K562 (cell line): ENCODE measurements around the gene LILRA6. TPM values are rescaled to one million over a fixed set of nuclear protein-coding genes. Genes with fewer than 3 reads are reported as not detected.

Source experiments
- CEBPG ChIP-seq, 3 experiments: fragments of 200-800 bp in 1 of 3; sonication (Bioruptor generic) in 1 of 3; sonication (generic) in 1 of 3; formaldehyde crosslinking in 1 of 3; IDR thresholded peaks in 2 of 3; conservative IDR thresholded peaks in 1 of 3; 2 replicates each; pipeline versions ENCODE4 v1.6.1 to v1.8.0; 2016 to 2022; ENCODE audit warnings: missing compliant biosample characterization in 2 of 3, missing genetic modification characterization in 2 of 3, mild to moderate bottlenecking in 1 of 3, missing genetic modification reagents in 1 of 3
- FOXK2 ChIP-seq, 2 experiments: fragments of 450-650 bp; IDR thresholded peaks in 1 of 2; conservative IDR thresholded peaks in 1 of 2; 2 replicates each; pipeline ENCODE4 v1.6.1; 2016; ENCODE audit warnings: low read depth in 2 of 2, mild to moderate bottlenecking in 1 of 2
- POLR2B ChIP-seq: fragments of 450-650 bp; IDR thresholded peaks from 2 replicates; pipeline ENCODE4 v1.6.1; 2018; ENCODE audit warnings: low read depth; ENCODE audit not compliant: partially characterized antibody
- RBBP5 ChIP-seq: fragments of 200-600 bp; sonication (generic); IDR thresholded peaks from 2 replicates; pipeline ENCODE4 v1.6.1; 2012; ENCODE audit warnings: borderline replicate concordance, mild to moderate bottlenecking, low read length, control low read depth, inconsistent platforms; ENCODE audit not compliant: insufficient read depth, poor library complexity, severe bottlenecking
- RBM22 ChIP-seq: fragments of 200-400 bp; formaldehyde crosslinking; IDR thresholded peaks from 2 replicates; pipeline ENCODE4 v1.6.1; 2018; ENCODE audit warnings: low read length, low read depth; ENCODE audit not compliant: poor library complexity, severe bottlenecking
- SUPT5H ChIP-seq: fragments of 450-650 bp; IDR thresholded peaks from 2 replicates; pipeline ENCODE4 v1.6.1; 2016
- polyA plus RNA-seq, 8 experiments: library from polyadenylated mRNA; depleted of rRNA in 4 of 8; stranded (reverse) in 5 of 8; unstranded in 3 of 8; fragments of >200 nt; fragmentation: Nextera tagmentation in 2 of 8; fragmentation: Illumina TruSeq in 1 of 8; extraction: Ambion mirVana in 2 of 8; extraction: Trizol in 1 of 8; gene quantifications; 2 replicates each; pipeline versions ENCODE4 v1.2.1 to v1.2.3, GENCODE V29; 2011 to 2014; ENCODE audit warnings: inconsistent platforms in 1 of 8, missing spikeins in 1 of 8
- total RNA-seq, 7 experiments: library from RNA; depleted of rRNA in 6 of 7; stranded (reverse); fragments of >200 nt in 6 of 7; fragmentation: Illumina TruSeq in 2 of 7; extraction: Trizol in 2 of 7; gene quantifications; 2 replicates each; pipeline versions ENCODE4 v1.2.1 to v1.2.3, GENCODE V29; 2011 to 2021; ENCODE audit warnings: low replicate concordance in 1 of 7
- TF ChIP-seq, protein P1 (sequence below): sonication (generic); formaldehyde crosslinking; IDR thresholded peaks from 2 replicates; pipeline ENCODE4 v1.8.0; 2022; ENCODE audit warnings: mild to moderate bottlenecking, missing genetic modification reagents, borderline replicate concordance
- TF ChIP-seq, protein P2 (sequence below): sonication (generic); formaldehyde crosslinking; IDR thresholded peaks from 2 replicates; pipeline ENCODE4 v1.8.0; 2022; ENCODE audit warnings: mild to moderate bottlenecking, missing genetic modification reagents
- TF ChIP-seq, protein P3 (sequence below): fragments of 250-450 bp; sonication (Bioruptor Pico); IDR thresholded peaks from 2 replicates; pipeline ENCODE4 v1.5.0; 2021
- TF ChIP-seq, protein P4 (sequence below): sonication (generic); formaldehyde crosslinking; IDR thresholded peaks from 2 replicates; pipeline ENCODE4 v1.8.0; 2022; ENCODE audit warnings: missing genetic modification reagents, mild to moderate bottlenecking, moderate library complexity, borderline replicate concordance
- TF ChIP-seq, protein P5 (sequence below): sonication (generic); formaldehyde crosslinking; IDR thresholded peaks from 2 replicates; pipeline ENCODE4 v1.8.0; 2023; ENCODE audit warnings: missing genetic modification reagents, mild to moderate bottlenecking, borderline replicate concordance

Gene LILRA6
- total and polyA plus RNA-seq, 9 of the 15 experiments (the other 6 are each of a cell fraction or from before 2014, with no cell fraction given) = 0.03 TPM; not detected in 8

DNA sequence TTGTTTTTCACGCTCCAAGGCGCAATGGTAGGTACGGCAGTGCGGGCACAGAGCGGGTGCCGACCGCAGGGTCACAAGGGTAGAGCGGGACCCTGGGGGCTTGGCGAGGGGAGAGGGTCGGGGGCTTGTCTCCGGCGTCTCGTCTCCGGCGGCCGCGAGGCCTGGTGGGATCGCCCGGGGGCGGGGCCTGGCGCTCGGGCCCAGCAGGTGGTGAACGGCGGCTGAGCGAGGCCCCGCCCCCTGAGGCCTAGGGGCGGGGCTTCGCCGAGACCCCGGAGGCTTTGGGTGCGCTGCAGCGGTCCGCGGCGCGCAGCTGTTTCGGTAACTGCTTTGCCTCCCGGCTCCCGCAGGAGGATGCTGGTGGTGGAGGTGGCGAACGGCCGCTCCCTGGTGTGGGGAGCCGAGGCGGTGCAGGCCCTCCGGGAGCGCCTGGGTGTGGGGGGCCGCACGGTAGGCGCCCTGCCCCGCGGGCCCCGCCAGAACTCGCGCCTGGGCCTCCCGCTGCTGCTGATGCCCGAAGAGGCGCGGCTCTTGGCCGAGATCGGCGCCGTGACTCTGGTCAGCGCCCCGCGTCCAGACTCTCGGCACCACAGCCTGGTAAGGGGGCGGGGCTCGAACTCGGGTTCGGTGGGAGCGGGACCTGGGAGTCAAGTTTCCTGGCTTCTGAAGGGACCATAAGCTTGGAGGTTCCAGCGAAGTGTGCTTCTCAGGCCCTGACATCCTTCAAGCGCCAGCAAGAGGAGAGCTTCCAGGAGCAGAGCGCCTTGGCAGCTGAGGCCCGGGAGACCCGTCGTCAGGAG, 51.4 kb downstream of the LILRA6 start, which contains the start of gene TSEN34 (continued):
- TF ChIP-seq, protein P1, sequence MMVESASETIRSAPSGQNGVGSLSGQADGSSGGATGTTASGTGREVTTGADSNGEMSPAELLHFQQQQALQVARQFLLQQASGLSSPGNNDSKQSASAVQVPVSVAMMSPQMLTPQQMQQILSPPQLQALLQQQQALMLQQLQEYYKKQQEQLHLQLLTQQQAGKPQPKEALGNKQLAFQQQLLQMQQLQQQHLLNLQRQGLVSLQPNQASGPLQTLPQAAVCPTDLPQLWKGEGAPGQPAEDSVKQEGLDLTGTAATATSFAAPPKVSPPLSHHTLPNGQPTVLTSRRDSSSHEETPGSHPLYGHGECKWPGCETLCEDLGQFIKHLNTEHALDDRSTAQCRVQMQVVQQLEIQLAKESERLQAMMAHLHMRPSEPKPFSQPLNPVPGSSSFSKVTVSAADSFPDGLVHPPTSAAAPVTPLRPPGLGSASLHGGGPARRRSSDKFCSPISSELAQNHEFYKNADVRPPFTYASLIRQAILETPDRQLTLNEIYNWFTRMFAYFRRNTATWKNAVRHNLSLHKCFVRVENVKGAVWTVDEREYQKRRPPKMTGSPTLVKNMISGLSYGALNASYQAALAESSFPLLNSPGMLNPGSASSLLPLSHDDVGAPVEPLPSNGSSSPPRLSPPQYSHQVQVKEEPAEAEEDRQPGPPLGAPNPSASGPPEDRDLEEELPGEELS = peak; percentile 32; the same call in 1 of the 2 replicates
- no peak for TF ChIP-seq CEBPG (CRISPR knock-in tag; IDR thresholded peaks at IDR 0.05)
- TF ChIP-seq CEBPG (tag; conservative IDR thresholded peaks at IDR 0.05 in 1 of 2, IDR thresholded peaks at IDR 0.05 in 1 of 2) = no peak
- TF ChIP-seq, protein P2, sequence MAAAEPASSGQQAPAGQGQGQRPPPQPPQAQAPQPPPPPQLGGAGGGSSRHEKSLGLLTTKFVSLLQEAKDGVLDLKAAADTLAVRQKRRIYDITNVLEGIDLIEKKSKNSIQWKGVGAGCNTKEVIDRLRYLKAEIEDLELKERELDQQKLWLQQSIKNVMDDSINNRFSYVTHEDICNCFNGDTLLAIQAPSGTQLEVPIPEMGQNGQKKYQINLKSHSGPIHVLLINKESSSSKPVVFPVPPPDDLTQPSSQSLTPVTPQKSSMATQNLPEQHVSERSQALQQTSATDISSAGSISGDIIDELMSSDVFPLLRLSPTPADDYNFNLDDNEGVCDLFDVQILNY (CRISPR knock-in tag) = 0 out of 2 replicates have a peak, but pooled peaks have one; percentile 23
- peak; percentile 26 for TF ChIP-seq POLR2B
- peak in 1 of 2 experiments; percentile 82; a peak in 2 of 4 replicates for TF ChIP-seq FOXK2 (conservative IDR thresholded peaks at IDR 0.05 in 1 of 2, IDR thresholded peaks at IDR 0.05 in 1 of 2; ENCODE audit: low read depth in 2 of 2)
- TF ChIP-seq RBM22 = peak; percentile 38
- TF ChIP-seq, protein P3, sequence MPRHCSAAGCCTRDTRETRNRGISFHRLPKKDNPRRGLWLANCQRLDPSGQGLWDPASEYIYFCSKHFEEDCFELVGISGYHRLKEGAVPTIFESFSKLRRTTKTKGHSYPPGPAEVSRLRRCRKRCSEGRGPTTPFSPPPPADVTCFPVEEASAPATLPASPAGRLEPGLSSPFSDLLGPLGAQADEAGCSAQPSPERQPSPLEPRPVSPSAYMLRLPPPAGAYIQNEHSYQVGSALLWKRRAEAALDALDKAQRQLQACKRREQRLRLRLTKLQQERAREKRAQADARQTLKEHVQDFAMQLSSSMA = no peak
- TF ChIP-seq, protein P4, sequence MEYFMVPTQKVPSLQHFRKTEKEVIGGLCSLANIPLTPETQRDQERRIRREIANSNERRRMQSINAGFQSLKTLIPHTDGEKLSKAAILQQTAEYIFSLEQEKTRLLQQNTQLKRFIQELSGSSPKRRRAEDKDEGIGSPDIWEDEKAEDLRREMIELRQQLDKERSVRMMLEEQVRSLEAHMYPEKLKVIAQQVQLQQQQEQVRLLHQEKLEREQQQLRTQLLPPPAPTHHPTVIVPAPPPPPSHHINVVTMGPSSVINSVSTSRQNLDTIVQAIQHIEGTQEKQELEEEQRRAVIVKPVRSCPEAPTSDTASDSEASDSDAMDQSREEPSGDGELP (CRISPR knock-in tag) = peak; percentile 90
- TF ChIP-seq, protein P5, sequence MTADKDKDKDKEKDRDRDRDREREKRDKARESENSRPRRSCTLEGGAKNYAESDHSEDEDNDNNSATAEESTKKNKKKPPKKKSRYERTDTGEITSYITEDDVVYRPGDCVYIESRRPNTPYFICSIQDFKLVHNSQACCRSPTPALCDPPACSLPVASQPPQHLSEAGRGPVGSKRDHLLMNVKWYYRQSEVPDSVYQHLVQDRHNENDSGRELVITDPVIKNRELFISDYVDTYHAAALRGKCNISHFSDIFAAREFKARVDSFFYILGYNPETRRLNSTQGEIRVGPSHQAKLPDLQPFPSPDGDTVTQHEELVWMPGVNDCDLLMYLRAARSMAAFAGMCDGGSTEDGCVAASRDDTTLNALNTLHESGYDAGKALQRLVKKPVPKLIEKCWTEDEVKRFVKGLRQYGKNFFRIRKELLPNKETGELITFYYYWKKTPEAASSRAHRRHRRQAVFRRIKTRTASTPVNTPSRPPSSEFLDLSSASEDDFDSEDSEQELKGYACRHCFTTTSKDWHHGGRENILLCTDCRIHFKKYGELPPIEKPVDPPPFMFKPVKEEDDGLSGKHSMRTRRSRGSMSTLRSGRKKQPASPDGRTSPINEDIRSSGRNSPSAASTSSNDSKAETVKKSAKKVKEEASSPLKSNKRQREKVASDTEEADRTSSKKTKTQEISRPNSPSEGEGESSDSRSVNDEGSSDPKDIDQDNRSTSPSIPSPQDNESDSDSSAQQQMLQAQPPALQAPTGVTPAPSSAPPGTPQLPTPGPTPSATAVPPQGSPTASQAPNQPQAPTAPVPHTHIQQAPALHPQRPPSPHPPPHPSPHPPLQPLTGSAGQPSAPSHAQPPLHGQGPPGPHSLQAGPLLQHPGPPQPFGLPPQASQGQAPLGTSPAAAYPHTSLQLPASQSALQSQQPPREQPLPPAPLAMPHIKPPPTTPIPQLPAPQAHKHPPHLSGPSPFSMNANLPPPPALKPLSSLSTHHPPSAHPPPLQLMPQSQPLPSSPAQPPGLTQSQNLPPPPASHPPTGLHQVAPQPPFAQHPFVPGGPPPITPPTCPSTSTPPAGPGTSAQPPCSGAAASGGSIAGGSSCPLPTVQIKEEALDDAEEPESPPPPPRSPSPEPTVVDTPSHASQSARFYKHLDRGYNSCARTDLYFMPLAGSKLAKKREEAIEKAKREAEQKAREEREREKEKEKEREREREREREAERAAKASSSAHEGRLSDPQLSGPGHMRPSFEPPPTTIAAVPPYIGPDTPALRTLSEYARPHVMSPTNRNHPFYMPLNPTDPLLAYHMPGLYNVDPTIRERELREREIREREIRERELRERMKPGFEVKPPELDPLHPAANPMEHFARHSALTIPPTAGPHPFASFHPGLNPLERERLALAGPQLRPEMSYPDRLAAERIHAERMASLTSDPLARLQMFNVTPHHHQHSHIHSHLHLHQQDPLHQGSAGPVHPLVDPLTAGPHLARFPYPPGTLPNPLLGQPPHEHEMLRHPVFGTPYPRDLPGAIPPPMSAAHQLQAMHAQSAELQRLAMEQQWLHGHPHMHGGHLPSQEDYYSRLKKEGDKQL (CRISPR knock-in tag) = 0 out of 2 replicates have a peak, but pooled peaks have one; percentile 25
- peak; percentile 71 for TF ChIP-seq RBBP5
- peak; percentile 52; the same call in 1 of the 2 replicates for TF ChIP-seq SUPT5H
